ENCODE results near the gene MBP. TPM values are rescaled to one million over a fixed set of nuclear protein-coding genes. Genes with fewer than 3 reads are reported as not detected.
"Not testable (repeated sequence)": the region's sequence is repeated elsewhere in the genome, so short reads cannot be mapped to it uniquely, and the experiment has no call there.

The MBP gene
- total RNA-seq, 1 donor from 2014 or later: 3.9 TPM

- DNase-seq (ENCODE audit: low read depth in 2 of 2): no peak
These were observed 158.9 kb downstream of the MBP start for GRCh38 chr18:76973520-76974266.

- DNase-seq (ENCODE audit: low read depth in 2 of 2): peak; percentile 60 to 66
These were observed 159.6 kb downstream of the MBP start for GRCh38 chr18:76972846-76973519.

- DNase-seq (ENCODE audit: low read depth in 2 of 2): no peak
These were observed 160.3 kb downstream of the MBP start for GRCh38 chr18:76972241-76972640.

GRCh38 chr18:76970770-76971559, 161.6 kb downstream of the MBP start:
- no peak for DNase-seq (ENCODE audit: low read depth in 2 of 2)

- DNase-seq (ENCODE audit: low read depth in 2 of 2): no peak
These were observed 164.7 kb downstream of the MBP start for GRCh38 chr18:76967721-76968472.

- DNase-seq (ENCODE audit: low read depth in 2 of 2): not testable (repeated sequence)
These were observed 165.3 kb downstream of the MBP start for GRCh38 chr18:76967299-76967698.

GRCh38 chr18:76965555-76966151, 166.9 kb downstream of the MBP start:
- not testable (repeated sequence) for DNase-seq (ENCODE audit: low read depth in 2 of 2)

GRCh38 chr18:76963936-76964335, 168.6 kb downstream of the MBP start:
- no peak for DNase-seq (ENCODE audit: low read depth in 2 of 2)

GRCh38 chr18:76962851-76963250, 169.7 kb downstream of the MBP start:
- no peak for DNase-seq (ENCODE audit: low read depth in 2 of 2)

- no peak for DNase-seq (ENCODE audit: low read depth in 2 of 2)
These were observed 172.0 kb downstream of the MBP start for GRCh38 chr18:76960528-76961035.

- DNase-seq (ENCODE audit: low read depth in 2 of 2): no peak
These were observed 173.0 kb downstream of the MBP start for GRCh38 chr18:76959605-76960004.

- peak; percentile 67 to 79 for DNase-seq (ENCODE audit: low read depth in 2 of 2)
These were observed 173.8 kb downstream of the MBP start for GRCh38 chr18:76958692-76959341.

GRCh38 chr18:76957384-76958355, 174.9 kb downstream of the MBP start:
- DNase-seq (ENCODE audit: low read depth in 2 of 2): no peak

GRCh38 chr18:76956648-76957047, 175.9 kb downstream of the MBP start:
- DNase-seq (ENCODE audit: low read depth in 2 of 2): no peak

- no peak for DNase-seq (ENCODE audit: low read depth in 2 of 2)
These were observed 176.9 kb downstream of the MBP start for GRCh38 chr18:76955524-76956170.

GRCh38 chr18:76953583-76954233, 178.9 kb downstream of the MBP start:
- DNase-seq (ENCODE audit: low read depth in 2 of 2): peak in 1 of 2 donors; percentile 68

- DNase-seq (ENCODE audit: low read depth in 2 of 2): peak in 1 of 2 donors; percentile 8
These were observed 179.4 kb downstream of the MBP start for GRCh38 chr18:76953156-76953555.

- DNase-seq (ENCODE audit: low read depth in 2 of 2): no peak
These were observed 179.8 kb downstream of the MBP start for GRCh38 chr18:76952747-76953146.
